T-helper 1 cell (primary cell): ENCODE results near the gene RYR1.
"Not testable (repeated sequence)": the region's sequence is repeated elsewhere in the genome, so short reads cannot be mapped to it uniquely, and the experiment has no call there.

Source experiments
- DNase-seq, 5 donors: peaks; one replicate each; pipeline ENCODE4 v3.0.0-alpha.2; 2012 to 2020

Gene RYR1

DNA sequence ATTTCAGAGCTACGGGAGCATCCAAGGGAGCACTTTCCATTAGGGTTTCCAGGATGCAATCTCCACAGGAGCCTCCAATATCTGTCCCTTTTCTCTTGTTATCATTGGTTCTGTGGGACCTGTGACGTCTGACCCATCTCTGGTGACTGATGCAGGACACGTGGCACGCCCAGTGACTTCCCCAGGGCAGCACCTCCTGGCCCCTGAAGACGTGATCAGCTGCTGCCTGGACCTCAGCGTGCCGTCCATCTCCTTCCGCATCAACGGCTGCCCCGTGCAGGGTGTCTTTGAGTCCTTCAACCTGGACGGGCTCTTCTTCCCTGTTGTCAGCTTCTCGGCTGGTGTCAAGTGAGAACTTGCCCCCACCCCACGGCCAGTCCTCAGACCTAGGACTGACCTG is 25.5 kb downstream of the RYR1 start:
- no peak for DNase-seq

DNA sequence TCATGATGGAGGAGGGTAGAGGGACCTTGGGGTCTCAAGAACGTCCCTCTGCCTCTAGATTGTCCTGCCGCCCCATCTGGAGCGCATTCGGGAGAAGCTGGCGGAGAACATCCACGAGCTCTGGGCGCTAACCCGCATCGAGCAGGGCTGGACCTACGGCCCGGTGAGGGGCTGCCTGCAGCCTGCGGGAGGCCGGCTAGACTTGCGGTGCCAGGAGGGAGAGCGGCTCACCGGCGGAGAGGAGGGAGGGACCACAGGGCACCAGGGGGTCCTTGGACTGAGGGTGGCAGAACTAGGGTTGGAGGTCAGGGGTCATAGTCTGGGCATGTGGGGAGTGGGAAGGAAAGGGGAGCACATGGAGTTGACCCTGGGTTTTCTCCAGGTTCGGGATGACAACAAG is 29.9 kb downstream of the RYR1 start:
- DNase-seq, result no peak

DNA sequence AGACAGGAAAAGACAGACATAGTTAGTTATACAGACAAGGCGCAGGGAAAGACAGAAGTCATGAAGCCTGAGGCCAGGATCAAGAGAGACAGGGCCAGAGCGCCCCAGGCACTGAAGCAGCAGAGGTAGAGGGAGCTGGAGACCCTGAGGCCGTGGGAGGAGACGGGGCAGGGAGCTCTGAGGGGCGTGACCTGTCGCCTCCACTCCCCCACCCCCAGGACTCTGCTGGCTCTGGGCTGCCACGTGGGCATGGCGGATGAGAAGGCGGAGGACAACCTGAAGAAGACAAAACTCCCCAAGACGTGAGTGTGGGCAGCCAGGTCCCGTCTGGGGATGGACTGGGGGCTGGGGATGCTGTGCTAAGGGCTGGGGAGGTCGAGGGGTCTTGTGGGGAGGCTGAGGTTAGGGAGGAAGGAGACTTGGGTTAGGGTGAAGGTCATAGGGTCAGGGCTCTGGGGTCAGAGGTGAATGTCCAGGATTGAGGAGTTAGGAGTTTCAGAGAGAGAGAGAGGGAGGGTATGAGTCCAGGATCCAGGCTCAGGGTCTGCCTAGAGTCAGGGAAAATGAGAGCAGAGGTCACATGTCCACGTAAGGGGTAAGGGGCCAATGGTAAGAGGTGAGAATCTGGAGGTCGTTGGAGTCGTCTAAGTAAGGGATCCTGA is 31.1 kb downstream of the RYR1 start:
- DNase-seq, result no peak

DNA sequence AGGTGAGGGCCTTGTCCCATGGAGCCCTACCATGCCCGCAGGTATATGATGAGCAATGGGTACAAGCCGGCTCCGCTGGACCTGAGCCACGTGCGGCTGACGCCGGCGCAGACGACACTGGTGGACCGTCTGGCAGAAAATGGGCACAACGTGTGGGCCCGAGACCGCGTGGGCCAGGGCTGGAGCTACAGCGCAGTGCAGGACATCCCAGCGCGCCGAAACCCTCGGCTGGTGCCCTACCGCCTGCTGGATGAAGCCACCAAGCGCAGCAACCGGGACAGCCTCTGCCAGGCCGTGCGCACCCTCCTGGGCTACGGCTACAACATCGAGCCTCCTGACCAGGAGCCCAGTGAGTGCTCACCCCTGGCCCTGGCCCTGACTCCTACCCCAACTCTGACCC is 32.6 kb downstream of the RYR1 start:
- no peak for DNase-seq

DNA sequence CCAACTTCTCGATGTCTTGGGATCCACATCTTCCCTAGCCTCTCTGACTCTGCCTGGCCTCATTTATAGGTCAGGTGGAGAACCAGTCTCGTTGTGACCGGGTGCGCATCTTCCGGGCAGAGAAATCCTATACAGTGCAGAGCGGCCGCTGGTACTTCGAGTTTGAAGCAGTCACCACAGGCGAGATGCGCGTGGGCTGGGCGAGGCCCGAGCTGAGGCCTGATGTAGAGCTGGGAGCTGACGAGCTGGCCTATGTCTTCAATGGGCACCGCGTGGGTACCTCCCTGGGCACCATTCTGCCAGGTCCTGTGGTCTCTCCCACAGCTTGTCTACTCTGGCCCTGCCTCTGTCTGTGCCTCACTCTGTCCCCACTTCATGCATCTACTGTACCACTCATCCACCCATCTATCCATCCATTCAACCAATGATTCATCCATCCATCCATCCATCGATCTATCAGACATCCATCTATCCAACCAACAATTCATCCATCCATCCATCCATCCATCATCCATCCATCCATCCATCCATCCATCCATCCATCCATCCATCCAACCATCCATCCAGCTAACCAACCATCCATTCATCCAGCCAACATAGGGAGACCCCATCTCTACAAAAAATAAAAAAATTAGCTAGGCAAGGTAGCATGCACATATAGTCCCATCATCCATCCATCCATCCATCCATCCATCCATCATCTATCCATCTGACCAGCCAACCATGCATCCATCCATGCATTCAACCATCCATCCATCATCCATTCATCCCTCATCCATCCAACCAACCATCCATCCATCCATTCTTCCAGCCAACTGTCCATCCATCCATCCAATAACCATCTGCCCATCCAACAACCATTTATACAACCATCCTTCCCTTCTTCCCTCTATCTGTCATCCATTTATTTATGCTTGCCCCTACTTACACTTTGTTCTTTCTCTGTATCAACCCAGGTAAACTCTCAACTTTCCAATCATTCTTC is 34.3 kb downstream of the RYR1 start:
- no peak for DNase-seq

DNA sequence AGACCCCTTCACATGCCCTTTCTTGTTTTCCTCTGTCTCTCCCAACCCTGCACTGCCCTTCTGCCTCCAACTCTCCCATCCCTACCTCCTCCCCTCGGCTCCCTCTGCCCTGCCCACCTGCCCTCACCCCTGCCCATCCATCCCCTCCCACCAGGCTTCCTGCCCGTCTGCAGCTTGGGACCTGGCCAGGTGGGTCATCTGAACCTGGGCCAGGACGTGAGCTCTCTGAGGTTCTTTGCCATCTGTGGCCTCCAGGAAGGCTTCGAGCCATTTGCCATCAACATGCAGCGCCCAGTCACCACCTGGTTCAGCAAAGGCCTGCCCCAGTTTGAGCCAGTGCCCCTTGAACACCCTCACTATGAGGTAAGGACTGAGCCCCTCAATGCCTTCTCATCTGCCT is 35.7 kb downstream of the RYR1 start:
- no peak for DNase-seq

DNA sequence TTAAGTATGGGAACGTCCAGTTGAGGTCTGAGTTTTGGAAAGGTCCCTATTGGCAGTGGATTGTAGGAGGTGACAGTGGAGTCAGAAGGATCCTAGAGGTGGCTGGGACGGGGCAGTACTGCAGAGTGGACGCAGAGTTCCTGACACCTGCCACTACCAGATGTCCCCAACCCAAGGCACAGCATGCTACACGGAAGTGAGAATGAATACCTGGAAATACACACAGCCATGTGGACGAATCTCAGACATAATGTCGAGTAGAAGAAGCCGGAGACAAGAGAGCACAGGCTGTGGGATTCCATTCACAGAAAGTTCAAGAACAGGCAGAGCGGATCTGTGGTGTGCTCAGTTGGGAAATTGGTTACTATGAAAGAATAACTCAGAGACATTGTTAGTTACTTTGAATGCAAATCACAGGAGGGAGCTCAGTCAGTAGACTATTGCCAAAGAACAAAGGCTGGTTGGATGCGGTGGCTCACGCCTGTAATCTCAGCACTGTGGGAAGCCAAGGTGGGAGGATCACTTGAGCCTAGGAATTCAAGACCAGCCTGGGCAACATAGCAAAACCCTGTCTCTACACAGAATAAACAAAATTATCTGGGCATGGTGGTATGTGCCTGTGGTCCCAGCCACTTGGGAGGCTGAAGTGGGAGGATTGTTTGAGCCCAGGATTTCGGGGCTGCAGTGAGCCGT is 37.4 kb downstream of the RYR1 start:
- no peak for DNase-seq

DNA sequence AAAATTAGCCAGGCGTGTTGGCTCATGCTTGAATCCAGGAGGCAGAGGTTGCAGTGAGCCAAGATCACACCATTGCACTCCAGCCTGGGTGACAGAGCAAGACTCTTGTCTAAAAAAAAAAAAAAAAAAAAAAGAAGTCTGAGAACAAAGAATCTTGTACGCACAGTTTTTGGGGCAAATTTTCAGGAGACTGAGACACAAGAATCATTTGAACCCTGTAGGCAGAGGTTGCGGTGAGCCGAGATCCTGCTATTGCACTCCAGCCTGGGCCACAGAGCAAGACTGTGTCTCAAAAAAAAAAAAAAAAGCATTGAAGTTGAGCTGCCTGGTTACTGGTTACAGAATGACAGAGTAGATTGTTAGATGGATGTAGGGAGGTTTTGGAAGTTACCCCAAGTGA is 39.2 kb downstream of the RYR1 start:
- DNase-seq, result not testable (repeated sequence)

DNA sequence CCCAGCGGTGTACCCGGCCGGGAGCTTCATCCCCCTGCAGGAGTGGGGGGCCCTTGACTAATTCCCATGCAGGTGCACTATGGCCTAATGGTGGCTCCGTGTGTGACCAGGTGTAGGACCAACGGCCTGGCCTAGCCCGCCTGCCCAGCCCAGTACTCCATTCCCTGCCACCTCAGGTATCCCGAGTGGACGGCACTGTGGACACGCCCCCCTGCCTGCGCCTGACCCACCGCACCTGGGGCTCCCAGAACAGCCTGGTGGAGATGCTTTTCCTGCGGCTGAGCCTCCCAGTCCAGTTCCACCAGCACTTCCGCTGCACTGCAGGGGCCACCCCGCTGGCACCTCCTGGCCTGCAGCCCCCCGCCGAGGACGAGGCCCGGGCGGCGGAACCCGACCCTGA is 39.7 kb downstream of the RYR1 start:
- no peak for DNase-seq

DNA sequence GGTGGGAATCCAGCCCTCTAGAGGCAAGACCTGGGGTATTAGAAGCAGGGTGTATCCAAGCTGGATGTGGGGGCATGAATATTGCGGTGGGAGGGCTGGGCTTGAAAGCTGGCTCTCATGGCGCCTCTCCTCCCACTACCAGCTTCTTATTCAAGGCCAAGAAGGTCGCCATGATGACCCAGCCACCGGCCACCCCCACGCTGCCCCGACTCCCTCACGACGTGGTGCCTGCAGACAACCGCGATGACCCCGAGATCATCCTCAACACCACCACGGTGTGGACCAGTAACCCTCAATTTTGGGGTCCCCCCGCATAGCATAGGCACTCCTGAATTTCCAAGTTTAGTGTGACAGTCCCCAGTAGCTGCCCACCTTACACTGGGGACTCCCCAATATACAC is 41.7 kb downstream of the RYR1 start:
- DNase-seq, result no peak

DNA sequence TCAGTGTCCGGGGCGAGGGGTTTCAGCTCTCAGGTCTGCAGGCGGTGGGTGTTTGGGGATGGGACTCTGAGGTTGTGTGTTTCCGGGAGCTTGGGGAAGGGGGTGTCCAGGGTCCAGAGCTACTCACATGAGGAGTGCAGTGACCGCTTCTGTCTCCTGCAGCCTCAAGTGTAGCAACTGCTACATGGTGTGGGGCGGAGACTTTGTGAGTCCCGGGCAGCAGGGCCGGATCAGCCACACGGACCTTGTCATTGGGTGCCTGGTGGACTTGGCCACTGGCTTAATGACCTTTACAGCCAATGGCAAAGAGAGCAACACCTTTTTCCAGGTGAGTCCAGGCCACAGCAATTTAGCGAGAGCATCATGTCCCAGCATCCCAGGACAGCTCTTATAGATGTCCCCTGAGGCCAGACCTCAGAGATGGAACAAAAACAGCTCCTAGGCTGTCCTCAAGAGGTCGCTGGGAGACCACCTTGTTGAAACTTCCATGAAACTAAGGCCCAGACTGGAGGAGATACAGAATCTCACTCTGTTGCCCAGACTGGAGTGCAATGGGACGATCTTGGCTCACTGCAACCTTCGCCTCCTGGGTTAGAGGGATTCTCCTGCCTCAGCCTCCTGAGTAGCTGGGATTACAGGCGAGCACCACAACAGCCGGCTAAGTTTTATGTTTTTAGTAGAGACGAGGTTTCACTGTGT is 44.9 kb downstream of the RYR1 start:
- DNase-seq, result peak in 1 of 5 donors; percentile 19

DNA sequence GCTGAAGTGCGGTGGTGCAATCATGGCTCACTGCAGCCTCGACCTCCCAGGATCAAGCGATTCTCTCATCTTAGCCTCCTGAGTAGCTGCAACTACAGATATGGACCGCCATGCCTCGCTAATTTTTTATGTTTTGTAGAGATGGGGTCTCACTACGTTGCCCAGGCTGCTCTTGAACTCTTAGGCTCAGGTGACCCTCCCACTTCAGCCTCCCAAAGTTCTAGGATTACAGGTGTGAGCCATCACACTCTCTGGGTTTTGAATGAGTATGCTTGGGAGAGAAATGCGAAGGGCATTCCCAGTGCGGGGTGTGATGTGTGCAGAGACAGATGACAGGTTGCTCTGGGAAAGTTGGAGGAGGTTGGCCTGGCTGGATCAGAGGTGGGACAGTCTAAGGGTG is 49.0 kb downstream of the RYR1 start:
- DNase-seq, result no peak

DNA sequence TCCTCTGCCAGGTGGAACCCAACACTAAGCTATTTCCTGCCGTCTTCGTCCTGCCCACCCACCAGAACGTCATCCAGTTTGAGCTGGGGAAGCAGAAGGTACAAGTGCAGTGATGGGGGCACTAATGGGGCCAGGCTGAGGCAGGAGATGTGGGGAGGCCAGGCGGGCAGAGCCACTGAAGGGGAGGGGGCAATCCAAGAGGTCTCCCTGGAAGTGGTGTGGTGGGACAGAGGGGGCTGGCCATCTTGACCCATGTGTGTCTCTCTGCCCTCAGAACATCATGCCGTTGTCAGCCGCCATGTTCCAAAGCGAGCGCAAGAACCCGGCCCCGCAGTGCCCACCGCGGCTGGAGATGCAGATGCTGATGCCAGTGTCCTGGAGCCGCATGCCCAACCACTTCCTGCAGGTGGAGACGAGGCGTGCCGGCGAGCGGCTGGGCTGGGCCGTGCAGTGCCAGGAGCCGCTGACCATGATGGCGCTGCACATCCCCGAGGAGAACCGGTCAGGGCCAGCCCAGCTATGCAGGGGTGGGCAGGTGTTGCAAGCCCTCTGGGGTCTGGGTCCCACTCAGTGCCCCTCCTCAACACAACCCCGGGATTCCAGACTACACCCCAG is 49.6 kb downstream of the RYR1 start:
- no peak for DNase-seq

DNA sequence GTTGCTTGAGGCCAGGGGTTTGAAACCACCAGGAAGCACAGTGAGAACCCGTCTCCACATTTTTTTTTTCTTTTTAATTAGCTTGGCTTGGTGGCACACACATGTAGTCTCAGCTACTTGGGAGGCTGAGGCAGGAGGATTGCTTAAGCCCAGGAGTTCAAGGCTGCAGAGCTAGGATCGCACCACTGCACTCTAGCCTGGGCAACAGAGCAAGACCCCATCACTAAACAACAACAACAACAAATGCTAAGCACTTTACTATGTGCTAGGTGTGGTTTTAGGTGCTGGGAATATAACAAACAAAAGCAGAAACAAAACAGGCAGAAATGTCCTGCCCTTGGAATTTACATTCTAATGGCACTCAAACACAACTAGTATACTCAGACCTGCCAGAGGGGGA is 51.3 kb downstream of the RYR1 start:
- no peak for DNase-seq

DNA sequence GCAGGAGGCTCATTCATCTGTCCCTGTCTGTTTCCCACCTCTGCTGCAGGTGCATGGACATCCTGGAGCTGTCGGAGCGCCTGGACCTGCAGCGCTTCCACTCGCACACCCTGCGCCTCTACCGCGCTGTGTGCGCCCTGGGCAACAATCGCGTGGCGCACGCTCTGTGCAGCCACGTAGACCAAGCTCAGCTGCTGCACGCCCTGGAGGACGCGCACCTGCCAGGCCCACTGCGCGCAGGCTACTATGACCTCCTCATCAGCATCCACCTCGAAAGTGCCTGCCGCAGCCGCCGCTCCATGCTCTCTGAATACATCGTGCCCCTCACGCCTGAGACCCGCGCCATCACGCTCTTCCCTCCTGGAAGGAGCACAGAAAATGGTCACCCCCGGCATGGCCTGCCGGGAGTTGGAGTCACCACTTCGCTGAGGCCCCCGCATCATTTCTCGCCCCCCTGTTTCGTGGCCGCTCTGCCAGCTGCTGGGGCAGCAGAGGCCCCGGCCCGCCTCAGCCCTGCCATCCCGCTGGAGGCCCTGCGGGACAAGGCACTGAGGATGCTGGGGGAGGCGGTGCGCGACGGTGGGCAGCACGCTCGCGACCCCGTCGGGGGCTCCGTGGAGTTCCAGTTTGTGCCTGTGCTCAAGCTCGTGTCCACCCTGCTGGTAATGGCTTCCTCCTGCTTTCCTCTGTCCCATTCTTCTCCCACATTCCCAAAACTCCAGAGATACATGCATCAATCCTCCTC is 52.2 kb downstream of the RYR1 start:
- DNase-seq, result no peak

DNA sequence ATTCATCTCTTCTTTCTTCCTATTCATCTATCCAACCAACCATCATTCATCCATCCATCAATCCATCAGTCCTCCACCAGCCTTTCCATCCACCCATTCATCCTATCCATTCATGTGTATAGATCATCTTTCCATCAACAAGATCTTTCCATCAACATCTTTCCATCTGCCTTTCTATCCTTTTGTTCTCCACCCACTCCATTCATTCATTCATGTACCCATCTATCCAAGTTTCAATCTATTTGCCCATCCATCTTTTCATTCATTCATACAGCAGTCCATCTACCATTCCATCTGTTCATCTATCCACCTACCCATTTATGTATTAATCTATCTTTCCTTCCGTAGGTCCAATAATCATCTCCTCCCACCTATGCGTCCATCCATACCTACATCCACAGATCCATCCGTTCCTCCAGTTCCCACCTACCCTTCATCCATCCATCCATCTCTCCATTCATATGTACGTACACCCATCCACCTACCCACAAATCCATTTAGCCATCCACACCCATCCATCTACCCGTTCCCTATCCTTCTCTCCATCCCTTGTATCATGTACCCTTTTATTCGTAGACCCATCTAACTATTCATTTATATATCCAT is 53.3 kb downstream of the RYR1 start:
- no peak for DNase-seq

DNA sequence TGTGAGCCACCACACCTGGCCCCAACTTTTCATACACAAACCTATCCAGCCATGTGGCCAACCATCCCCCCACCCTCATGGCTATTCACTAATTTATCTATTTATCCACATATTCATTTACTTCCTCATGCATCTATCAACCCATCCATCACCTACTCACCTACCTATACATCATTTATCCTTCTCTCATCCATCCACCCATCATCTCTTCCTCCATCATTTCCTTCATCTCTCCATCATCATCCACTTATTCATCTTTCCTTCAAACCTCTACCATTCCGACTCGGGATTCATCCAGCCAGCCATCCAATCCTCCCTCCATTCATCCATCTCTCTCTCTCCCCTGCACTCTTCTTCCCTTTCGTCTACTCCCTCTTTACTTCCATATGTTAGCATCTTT is 54.6 kb downstream of the RYR1 start:
- DNase-seq, result no peak

DNA sequence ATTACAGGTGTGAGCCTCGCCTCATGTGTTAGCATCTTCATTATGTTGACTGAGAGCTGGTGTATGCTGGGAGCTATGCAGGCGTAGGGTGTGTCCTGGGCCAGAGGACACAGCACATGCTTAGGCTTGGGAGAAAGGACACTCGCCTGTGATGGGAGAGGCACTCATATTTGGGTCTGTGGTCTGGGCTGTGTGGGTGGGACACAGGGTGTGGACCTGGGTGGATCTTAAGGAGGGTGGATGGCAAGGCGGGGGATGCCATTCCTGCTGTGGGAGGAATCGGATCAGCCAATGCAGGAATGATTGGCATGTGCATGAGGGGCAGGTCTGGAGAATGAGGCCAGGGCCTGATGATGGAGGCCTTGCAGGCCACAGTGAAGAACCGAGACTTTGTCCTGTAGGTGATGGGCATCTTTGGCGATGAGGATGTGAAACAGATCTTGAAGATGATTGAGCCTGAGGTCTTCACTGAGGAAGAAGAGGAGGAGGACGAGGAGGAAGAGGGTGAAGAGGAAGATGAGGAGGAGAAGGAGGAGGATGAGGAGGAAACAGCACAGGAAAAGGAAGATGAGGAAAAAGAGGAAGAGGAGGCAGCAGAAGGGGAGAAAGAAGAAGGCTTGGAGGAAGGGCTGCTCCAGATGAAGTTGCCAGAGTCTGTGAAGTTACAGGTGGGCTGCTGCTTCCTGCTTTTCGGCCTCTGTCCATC is 55.4 kb downstream of the RYR1 start:
- no peak for DNase-seq

DNA sequence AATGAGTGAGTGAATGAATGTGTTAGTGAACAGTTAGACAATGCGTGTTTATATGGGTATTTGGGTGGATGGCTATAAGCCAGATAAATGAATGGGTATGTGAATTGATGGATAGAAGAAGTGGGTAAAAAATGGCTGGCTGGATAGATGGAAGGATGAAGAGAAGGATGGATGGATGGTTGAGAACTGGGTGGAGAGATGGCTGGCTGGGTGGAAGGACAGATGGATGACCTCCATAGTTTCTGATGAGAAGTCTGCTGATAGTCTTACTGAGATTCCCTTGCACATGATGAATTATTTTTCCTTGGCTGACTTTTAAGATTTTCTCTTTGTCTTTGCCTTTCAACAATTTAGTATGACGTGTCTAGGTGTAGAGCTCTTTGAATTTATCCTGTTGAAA is 57.4 kb downstream of the RYR1 start:
- no peak for DNase-seq

DNA sequence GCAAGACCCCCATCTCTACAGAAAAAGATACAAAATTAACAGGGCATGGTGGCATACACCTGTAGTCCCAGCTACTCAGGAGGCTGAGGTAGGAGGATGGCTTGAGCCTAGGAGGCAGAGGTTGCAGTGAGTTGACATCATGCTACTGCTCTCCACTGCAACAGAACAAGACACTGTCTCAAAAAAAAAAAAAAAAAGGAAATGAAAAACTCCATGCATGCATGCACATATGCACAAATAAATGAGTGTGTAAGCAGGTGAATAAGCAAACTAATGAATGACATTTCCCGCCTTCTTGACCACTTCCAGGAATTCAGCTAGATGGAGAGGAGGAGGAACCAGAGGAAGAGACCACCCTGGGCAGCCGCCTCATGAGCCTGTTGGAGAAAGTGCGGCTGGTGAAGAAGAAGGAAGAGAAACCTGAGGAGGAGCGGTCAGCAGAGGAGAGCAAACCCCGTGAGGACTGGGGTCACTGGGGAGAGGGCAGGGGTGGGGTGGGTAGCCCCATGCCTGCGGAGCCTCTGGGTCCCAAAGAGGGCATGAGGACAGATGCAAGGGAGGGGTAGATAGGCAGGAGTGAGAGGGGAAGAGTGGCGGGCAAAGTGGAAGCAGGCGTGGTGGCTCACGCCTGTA is 58.8 kb downstream of the RYR1 start:
- DNase-seq, result no peak
